HCT116 (cell line): Measurements from ENCODE around the gene TAF1B. TPM values are rescaled to one million over a fixed set of nuclear protein-coding genes. Genes with fewer than 3 reads are reported as not detected.

Experiments
- ATAC-seq: fragments of 200-7000 bp; cut with Tn5 transposase; 2 replicates; pipeline ENCODE4 v1.9.1; 2020; ENCODE audit warnings: mild to moderate bottlenecking, moderate library complexity
- BruUV-seq: library from RNA; stranded (reverse); fragments of 400-500 nt; replicated peaks from 2 replicates; lab custom pipeline; 2021; lab: Mats Ljungman, UMichigan
- CTCF ChIA-PET: fragments of 300-600 bp; sonication (Branson Sonifier 250); formaldehyde crosslinking; loops from one replicate; lab custom pipeline; 2021; ENCODE audit warnings: antibody characterized with exemption; lab: Charles Lee
- POLR2A ChIA-PET: fragments of 300-600, 350-600 bp; sonication (Branson Sonifier 250); formaldehyde crosslinking; loops from one replicate; lab custom pipeline; 2021; ENCODE audit warnings: antibody characterized with exemption; lab: Charles Lee
- RAD21 ChIA-PET, 2 experiments: fragments of 300-600 bp; sonication (Branson Sonifier 250); formaldehyde crosslinking; loops; one replicate each; lab custom pipeline; 2023; ENCODE audit warnings: low total read pairs in 2 of 2; ENCODE audit not compliant: uncharacterized antibody in 2 of 2, unreplicated experiment in 2 of 2, low non-redundant PET in 1 of 2; lab: Charles Lee
- DNase-seq: peaks from one replicate; pipeline ENCODE4 v3.0.0-alpha.2; 2010; ENCODE audit warnings: low read depth, low spot score
- H2AFZ ChIP-seq: fragments of 200-600 bp; shearing (Covaris generic), sonication (generic); 2 replicates; pipeline ENCODE4 v1.6.1; 2017; ENCODE audit warnings: low read depth, mixed run types, mixed read lengths, antibody characterized with exemption, low read length; ENCODE audit not compliant: poor library complexity, severe bottlenecking
- H3K27ac ChIP-seq: 2 replicates; pipeline ENCODE4 v1.5.1; 2012; ENCODE audit warnings: low read depth, low read length
- H3K27me3 ChIP-seq: fragments of 200-600 bp; sonication (generic); 2 replicates; pipeline ENCODE4 v1.6.1; 2016; ENCODE audit warnings: mixed run types, low read length, mixed read lengths; ENCODE audit not compliant: insufficient read depth
- H3K36me3 ChIP-seq, 2 experiments: fragments of 200-500 bp in 1 of 2; fragments of 200-600 bp in 1 of 2; sonication (Bioruptor generic) in 1 of 2; sonication (generic) in 1 of 2; 2 replicates each; pipeline versions ENCODE4 v1.5.1 to v1.6.1; 2014 to 2016; ENCODE audit warnings: low read length in 2 of 2, inconsistent platforms in 1 of 2, mixed read lengths in 1 of 2, mixed run types in 1 of 2; ENCODE audit not compliant: insufficient read depth in 2 of 2, control insufficient read depth in 1 of 2
- H3K4me1 ChIP-seq, 2 experiments: fragments of 200-600 bp in 1 of 2; sonication (generic) in 1 of 2; 2 replicates each; pipeline versions ENCODE4 v1.5.1 to v1.6.1; 2012 to 2017; ENCODE audit warnings: low read length in 2 of 2, inconsistent platforms in 1 of 2, mild to moderate bottlenecking in 1 of 2, mixed read lengths in 1 of 2, mixed run types in 1 of 2, moderate library complexity in 1 of 2; ENCODE audit not compliant: insufficient read depth in 2 of 2, control insufficient read depth in 1 of 2
- H3K4me2 ChIP-seq: fragments of 200-600 bp; sonication (generic); 2 replicates; pipeline ENCODE4 v1.6.1; 2017; ENCODE audit warnings: mixed run types, low read length, mixed read lengths
- H3K4me3 ChIP-seq, 2 experiments: fragments of 200-600 bp in 1 of 2; sonication (generic) in 1 of 2; replicated peaks in 1 of 2; 2 replicates each; pipeline ENCODE4 v1.5.1; 2011 to 2016; ENCODE audit warnings: low read length in 2 of 2, control low read depth in 1 of 2, low read depth in 1 of 2, mild to moderate bottlenecking in 1 of 2, mixed read lengths in 1 of 2, mixed run types in 1 of 2
- H3K79me2 ChIP-seq: fragments of 200-600 bp; sonication (generic); 2 replicates; pipeline ENCODE4 v1.6.1; 2017; ENCODE audit warnings: mild to moderate bottlenecking, mixed run types, low read length, moderate library complexity, mixed read lengths; ENCODE audit not compliant: insufficient read depth
- H3K9ac ChIP-seq: fragments of 200-600 bp; sonication (generic); 2 replicates; pipeline ENCODE4 v1.6.1; 2016; ENCODE audit warnings: low read length, mixed read lengths
- H3K9me2 ChIP-seq: fragments of 200-600 bp; sonication (generic), shearing (Covaris generic); 2 replicates; pipeline ENCODE4 v1.6.1; 2017; ENCODE audit warnings: mixed run types, mild to moderate bottlenecking, moderate library complexity; ENCODE audit not compliant: insufficient read depth
- H3K9me3 ChIP-seq, 2 experiments: fragments of 200-500 bp in 1 of 2; fragments of 200-600 bp in 1 of 2; sonication (Bioruptor generic) in 1 of 2; sonication (generic) in 1 of 2; 2 replicates each; pipeline ENCODE4 v1.6.1; 2014 to 2017; ENCODE audit warnings: low read length in 2 of 2, mixed read lengths in 2 of 2, inconsistent platforms in 1 of 2, low read depth in 1 of 2, mild to moderate bottlenecking in 1 of 2, mixed run types in 1 of 2, moderate library complexity in 1 of 2; ENCODE audit not compliant: control insufficient read depth in 1 of 2, insufficient read depth in 1 of 2
- H4K20me1 ChIP-seq: fragments of 200-600 bp; sonication (generic), shearing (Covaris generic); 2 replicates; pipeline ENCODE4 v1.6.1; 2017; ENCODE audit warnings: mixed run types, mild to moderate bottlenecking, moderate library complexity; ENCODE audit not compliant: insufficient read depth
- EGR1 ChIP-seq: IDR thresholded peaks from 2 replicates; pipeline ENCODE4 v1.6.1; 2012; ENCODE audit warnings: low read depth
- ELF1 ChIP-seq: IDR thresholded peaks from 2 replicates; pipeline ENCODE4 v1.6.1; 2012; ENCODE audit warnings: low read depth, borderline replicate concordance
- EZH2phosphoT487 ChIP-seq: fragments of 200-600 bp; IDR thresholded peaks from 2 replicates; pipeline ENCODE4 v1.6.1; 2018; ENCODE audit warnings: antibody characterized with exemption, borderline replicate concordance
- FOSL1 ChIP-seq: IDR thresholded peaks from 2 replicates; pipeline ENCODE4 v1.6.1; 2012; ENCODE audit warnings: low read depth
- JUND ChIP-seq: IDR thresholded peaks from 2 replicates; pipeline ENCODE4 v1.6.1; 2012
- POLR2AphosphoS5 ChIP-seq: IDR thresholded peaks from 2 replicates; pipeline ENCODE4 v1.6.1; 2011; ENCODE audit warnings: mild to moderate bottlenecking, low read depth, low read length, moderate library complexity
- RAD21 ChIP-seq: IDR thresholded peaks from 2 replicates; pipeline ENCODE4 v1.6.1; 2012; ENCODE audit warnings: low read depth, mild to moderate bottlenecking
- REST ChIP-seq: IDR thresholded peaks from 2 replicates; pipeline ENCODE4 v1.6.1; 2012; ENCODE audit warnings: low read depth
- SIN3A ChIP-seq: IDR thresholded peaks from 2 replicates; pipeline ENCODE4 v1.6.1; 2012; ENCODE audit warnings: low read depth
- SP1 ChIP-seq: IDR thresholded peaks from 2 replicates; pipeline ENCODE4 v1.6.1; 2012; ENCODE audit warnings: low read depth
- TCF7L2 ChIP-seq: IDR thresholded peaks from 2 replicates; pipeline ENCODE4 v1.7.0; 2011; ENCODE audit warnings: borderline replicate concordance, inconsistent platforms; ENCODE audit not compliant: insufficient read depth, insufficient read length; ENCODE audit errors: extremely low read depth
- ZBTB33 ChIP-seq: IDR thresholded peaks from 2 replicates; pipeline ENCODE4 v1.6.1; 2011; ENCODE audit warnings: mild to moderate bottlenecking, low read length, moderate library complexity; ENCODE audit not compliant: insufficient replicate concordance; ENCODE audit errors: extremely low read depth
- ZFX ChIP-seq: fragments of 450-650 bp; IDR thresholded peaks from 2 replicates; pipeline ENCODE4 v1.6.1; 2017
- ZNF274 ChIP-seq: fragments of 200-500 bp; sonication (Bioruptor generic); IDR thresholded peaks from 2 replicates; pipeline ENCODE4 v1.6.1; 2014; ENCODE audit warnings: mild to moderate bottlenecking, low read depth, low read length, inconsistent platforms
- intact Hi-C: fragments of 100-400 bp; cut with micrococcal nuclease; formaldehyde crosslinking; loops from 2 replicates; pipeline ENCODE4 v1.10.0; 2022
- total RNA-seq: library from RNA; stranded (reverse); gene quantifications from one replicate; pipeline ENCODE4 v1.2.1, GENCODE V29; 2021; ENCODE audit not compliant: unreplicated experiment

The TAF1B gene
- total RNA-seq, 1 experiment from 2014 or later = 27.9 TPM

DNA sequence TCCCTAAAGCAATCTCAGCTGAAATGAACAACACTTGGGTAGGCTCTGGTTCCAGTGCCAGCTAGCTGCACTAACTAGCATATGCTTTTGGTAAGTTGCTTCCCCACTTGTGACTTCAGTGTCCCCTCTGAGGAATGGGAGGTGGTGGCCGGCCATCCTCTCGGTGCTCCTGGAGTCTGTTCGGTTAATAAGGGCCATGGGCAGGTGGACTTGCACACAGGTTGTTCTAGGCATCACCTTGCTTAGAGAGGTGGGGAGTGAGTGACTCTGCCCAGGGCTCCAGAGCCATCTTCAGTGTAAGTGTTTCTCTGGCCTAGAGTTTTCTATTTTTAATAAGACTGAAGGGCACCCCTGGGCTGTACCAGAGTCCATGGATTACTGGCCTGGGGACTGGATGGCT, 18.8 kb upstream of the TAF1B start:
- ChIA-PET POLR2A (no interaction called here), CTCF (no interaction called here)
- TF ChIP-seq POLR2AphosphoS5 (no peak), ZNF274 (no peak), ELF1 (no peak), SP1 (no peak), JUND (no peak), TCF7L2 (no peak), SIN3A (no peak), REST (no peak), ZFX (no peak), EGR1 (no peak), ZBTB33 (no peak), FOSL1 (no peak), EZH2phosphoT487 (no peak), RAD21 (no peak)

More for the DNA sequence above, 18.8 kb upstream of the TAF1B start:
- intact Hi-C loops = no loop called here
- no peaks in the 10 kb centered on the region for H4K20me1 ChIP-seq
- no TSS peak for BruUV-seq
- no peaks in the 10 kb centered on the region for H3K9me3 ChIP-seq
- H3K79me2 ChIP-seq = no peaks in the 10 kb centered on the region
- no peak for DNase-seq
- H2AFZ ChIP-seq = no peak overlapping the region
- H3K9ac ChIP-seq = no peak overlapping the region
- no peak for ATAC-seq
- H3K4me2 ChIP-seq = no peak overlapping the region
- H3K9me2 ChIP-seq = no peaks in the 10 kb centered on the region
- H3K36me3 ChIP-seq = no peaks in the 10 kb centered on the region
- H3K4me3 ChIP-seq = no peak overlapping the region
- no peaks in the 10 kb centered on the region for H3K27me3 ChIP-seq
- RAD21 ChIA-PET = no interaction called here
- peaks cover 11 to 18% of the 10 kb centered on the region in 2 experiments for H3K4me1 ChIP-seq
- no peak overlapping the region for H3K27ac ChIP-seq
